HG03469 (cell line): ENCODE measurements around the gene CCDC9B.

ENCODE experiments used
- ATAC-seq: cut with Tn5 transposase; IDR thresholded peaks from one replicate; pipeline ENCODE4 v1.9.1; 2021; ENCODE audit warnings: mild to moderate bottlenecking, moderate library complexity, moderate number of reproducible peaks; ENCODE audit not compliant: unreplicated experiment

CCDC9B gene

GRCh38 chr15:40331637-40332036, 9.1 kb downstream of the CCDC9B start:
- ATAC-seq: no peak

- no peak for ATAC-seq
Observed at GRCh38 chr15:40331026-40331425, 9.7 kb downstream of the CCDC9B start.

GRCh38 chr15:40330368-40330836, 10.3 kb downstream of the CCDC9B start:
- no peak for ATAC-seq

GRCh38 chr15:40329804-40330203, 10.9 kb downstream of the CCDC9B start:
- no peak for ATAC-seq

GRCh38 chr15:40328751-40329150, 12.0 kb downstream of the CCDC9B start:
- no peak for ATAC-seq

- no peak for ATAC-seq
Observed at GRCh38 chr15:40328176-40328575, 12.6 kb downstream of the CCDC9B start.

GRCh38 chr15:40327457-40327856, 13.3 kb downstream of the CCDC9B start:
- no peak for ATAC-seq

- no peak for ATAC-seq
Observed at GRCh38 chr15:40325700-40326099, 15.0 kb downstream of the CCDC9B start.

GRCh38 chr15:40325188-40325587, 15.6 kb downstream of the CCDC9B start:
- no peak for ATAC-seq

- ATAC-seq: peak; percentile 4
Observed at GRCh38 chr15:40323953-40324937, 16.5 kb downstream of the CCDC9B start.

- peak; percentile 76 for ATAC-seq
Observed at GRCh38 chr15:40323239-40323952, 17.3 kb downstream of the CCDC9B start, which contains the start of gene INAFM2. Gene INAFM2, plus strand, starts transcription at chr15:40323692. Its CDS starts 364 bp downstream, at chr15:40324056.

- ATAC-seq: no peak
Observed at GRCh38 chr15:40322531-40323238, 18.1 kb downstream of the CCDC9B start.

- no peak for ATAC-seq
Observed at GRCh38 chr15:40320931-40321371, 19.8 kb downstream of the CCDC9B start.

- no peak for ATAC-seq
Observed at GRCh38 chr15:40320409-40320808, 20.3 kb downstream of the CCDC9B start.

GRCh38 chr15:40317580-40317979, 23.2 kb downstream of the CCDC9B start:
- ATAC-seq: no peak

- no peak for ATAC-seq
Observed at GRCh38 chr15:40316931-40317330, 23.8 kb downstream of the CCDC9B start.

- ATAC-seq: no peak
Observed at GRCh38 chr15:40314723-40315276, 25.9 kb downstream of the CCDC9B start.

- ATAC-seq: no peak
Observed at GRCh38 chr15:40313531-40314398, 27.0 kb downstream of the CCDC9B start.

GRCh38 chr15:40312370-40313158, 28.2 kb downstream of the CCDC9B start:
- ATAC-seq: no peak
